ENCODE measurements around the gene CAB39.

DNA sequence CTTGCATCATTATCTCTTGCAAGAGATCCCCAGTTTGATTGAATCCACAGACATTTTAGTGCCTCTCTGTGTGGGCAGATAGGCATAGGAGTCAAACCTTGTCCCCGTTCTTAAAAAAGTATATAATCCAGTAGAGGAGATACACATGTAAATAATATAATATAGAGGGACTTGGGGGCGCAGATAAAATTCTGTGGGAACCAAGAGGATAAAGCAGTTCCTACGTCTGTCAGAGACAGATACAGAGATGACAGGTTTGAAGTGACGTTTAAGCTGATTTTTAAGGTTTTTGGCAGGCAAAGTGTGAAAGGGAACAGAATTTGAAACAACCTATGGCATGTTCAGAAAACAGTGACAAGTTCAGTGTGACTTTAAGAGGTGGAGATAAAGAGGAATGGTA is 63.1 kb downstream of the CAB39 start:
- TF ChIP-seq, protein P1, sequence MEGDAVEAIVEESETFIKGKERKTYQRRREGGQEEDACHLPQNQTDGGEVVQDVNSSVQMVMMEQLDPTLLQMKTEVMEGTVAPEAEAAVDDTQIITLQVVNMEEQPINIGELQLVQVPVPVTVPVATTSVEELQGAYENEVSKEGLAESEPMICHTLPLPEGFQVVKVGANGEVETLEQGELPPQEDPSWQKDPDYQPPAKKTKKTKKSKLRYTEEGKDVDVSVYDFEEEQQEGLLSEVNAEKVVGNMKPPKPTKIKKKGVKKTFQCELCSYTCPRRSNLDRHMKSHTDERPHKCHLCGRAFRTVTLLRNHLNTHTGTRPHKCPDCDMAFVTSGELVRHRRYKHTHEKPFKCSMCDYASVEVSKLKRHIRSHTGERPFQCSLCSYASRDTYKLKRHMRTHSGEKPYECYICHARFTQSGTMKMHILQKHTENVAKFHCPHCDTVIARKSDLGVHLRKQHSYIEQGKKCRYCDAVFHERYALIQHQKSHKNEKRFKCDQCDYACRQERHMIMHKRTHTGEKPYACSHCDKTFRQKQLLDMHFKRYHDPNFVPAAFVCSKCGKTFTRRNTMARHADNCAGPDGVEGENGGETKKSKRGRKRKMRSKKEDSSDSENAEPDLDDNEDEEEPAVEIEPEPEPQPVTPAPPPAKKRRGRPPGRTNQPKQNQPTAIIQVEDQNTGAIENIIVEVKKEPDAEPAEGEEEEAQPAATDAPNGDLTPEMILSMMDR (IDR thresholded peaks at IDR 0.05) = no peak
- no peak for TF ChIP-seq EZH2phosphoT487 (IDR thresholded peaks at IDR 0.05; ENCODE audit: borderline replicate concordance, low read depth)
- TF ChIP-seq, protein P2, sequence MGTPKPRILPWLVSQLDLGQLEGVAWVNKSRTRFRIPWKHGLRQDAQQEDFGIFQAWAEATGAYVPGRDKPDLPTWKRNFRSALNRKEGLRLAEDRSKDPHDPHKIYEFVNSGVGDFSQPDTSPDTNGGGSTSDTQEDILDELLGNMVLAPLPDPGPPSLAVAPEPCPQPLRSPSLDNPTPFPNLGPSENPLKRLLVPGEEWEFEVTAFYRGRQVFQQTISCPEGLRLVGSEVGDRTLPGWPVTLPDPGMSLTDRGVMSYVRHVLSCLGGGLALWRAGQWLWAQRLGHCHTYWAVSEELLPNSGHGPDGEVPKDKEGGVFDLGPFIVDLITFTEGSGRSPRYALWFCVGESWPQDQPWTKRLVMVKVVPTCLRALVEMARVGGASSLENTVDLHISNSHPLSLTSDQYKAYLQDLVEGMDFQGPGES (IDR thresholded peaks at IDR 0.05; ENCODE audit: low read depth, low read length) = no peak
- no peak for TF ChIP-seq CHD2 (IDR thresholded peaks at IDR 0.05; ENCODE audit: low read length, partially characterized antibody)
- TF ChIP-seq USF2 (IDR thresholded peaks at IDR 0.05; ENCODE audit: borderline replicate concordance, low read depth, low read length) = no peak
- TF ChIP-seq SIN3A (IDR thresholded peaks at IDR 0.05; ENCODE audit: borderline replicate concordance, low read depth, low read length) = no peak
- TF ChIP-seq, protein P3, sequence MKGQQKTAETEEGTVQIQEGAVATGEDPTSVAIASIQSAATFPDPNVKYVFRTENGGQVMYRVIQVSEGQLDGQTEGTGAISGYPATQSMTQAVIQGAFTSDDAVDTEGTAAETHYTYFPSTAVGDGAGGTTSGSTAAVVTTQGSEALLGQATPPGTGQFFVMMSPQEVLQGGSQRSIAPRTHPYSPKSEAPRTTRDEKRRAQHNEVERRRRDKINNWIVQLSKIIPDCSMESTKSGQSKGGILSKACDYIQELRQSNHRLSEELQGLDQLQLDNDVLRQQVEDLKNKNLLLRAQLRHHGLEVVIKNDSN (IDR thresholded peaks at IDR 0.05; ENCODE audit: borderline replicate concordance, low read depth) = no peak
- TF ChIP-seq POLR2AphosphoS5 (IDR thresholded peaks at IDR 0.05; ENCODE audit: low read depth, low read length) = no peak
- no peak for TF ChIP-seq FOSL2 (IDR thresholded peaks at IDR 0.05; ENCODE audit: borderline replicate concordance, low read depth)
- TF ChIP-seq SMC3 (IDR thresholded peaks at IDR 0.05; ENCODE audit: low read depth, low read length) = no peak

All from SK-N-SH (cell line).